Brain pericyte (primary cell): ENCODE results near the gene PGA5.
"Not testable (repeated sequence)": the region's sequence is repeated elsewhere in the genome, so short reads cannot be mapped to it uniquely, and the experiment has no call there.

Experiments
- DNase-seq: peaks from one replicate; pipeline ENCODE4 v3.0.0-alpha.2; 2012; ENCODE audit warnings: low read depth, low spot score

PGA5 gene

DNA sequence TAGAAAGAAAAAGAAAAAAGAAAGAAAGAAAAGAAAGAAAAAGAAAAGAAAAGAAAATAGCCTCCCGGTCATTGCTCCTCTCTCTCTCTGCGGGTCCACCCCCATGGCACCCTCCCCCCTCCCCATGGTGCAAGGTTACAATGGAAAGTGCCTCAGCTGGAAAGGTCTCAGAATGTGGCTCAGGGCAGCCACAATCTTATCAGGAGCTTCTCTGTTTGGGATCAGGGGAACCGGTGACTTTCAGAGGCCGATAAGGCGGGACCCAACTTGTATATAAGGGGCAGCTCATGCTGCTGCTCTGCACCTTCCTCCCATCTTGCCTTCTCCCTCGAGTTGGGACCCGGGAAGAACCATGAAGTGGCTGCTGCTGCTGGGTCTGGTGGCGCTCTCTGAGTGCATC lies at the start of gene PGA5:
PGA5 (plus strand) TSS at position 301 of the 400 bp plus-strand sequence; CDS start at position 353, 52 bp downstream.
- not testable (repeated sequence) for DNase-seq

DNA sequence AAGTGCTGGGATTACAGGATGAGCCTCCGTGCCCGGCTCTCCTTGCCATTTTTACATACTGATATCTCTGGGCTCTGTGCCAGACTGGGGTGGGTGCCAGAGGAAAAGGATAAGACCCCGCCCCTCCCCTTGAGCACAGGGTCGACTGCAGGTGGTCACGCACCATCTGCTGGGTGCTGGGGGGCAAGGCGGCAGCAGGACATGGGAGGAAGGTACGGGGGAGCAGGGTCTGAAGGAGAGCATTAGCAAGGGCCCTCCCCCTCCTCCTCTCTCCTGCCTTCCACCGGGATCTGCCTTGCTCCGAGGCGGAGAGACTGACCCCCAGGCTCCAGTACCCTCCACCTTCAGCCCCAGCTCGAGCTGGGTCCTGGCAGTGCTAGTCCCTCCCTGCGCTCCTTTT lies 47.4 kb upstream of the PGA5 start:
- DNase-seq: no peak

DNA sequence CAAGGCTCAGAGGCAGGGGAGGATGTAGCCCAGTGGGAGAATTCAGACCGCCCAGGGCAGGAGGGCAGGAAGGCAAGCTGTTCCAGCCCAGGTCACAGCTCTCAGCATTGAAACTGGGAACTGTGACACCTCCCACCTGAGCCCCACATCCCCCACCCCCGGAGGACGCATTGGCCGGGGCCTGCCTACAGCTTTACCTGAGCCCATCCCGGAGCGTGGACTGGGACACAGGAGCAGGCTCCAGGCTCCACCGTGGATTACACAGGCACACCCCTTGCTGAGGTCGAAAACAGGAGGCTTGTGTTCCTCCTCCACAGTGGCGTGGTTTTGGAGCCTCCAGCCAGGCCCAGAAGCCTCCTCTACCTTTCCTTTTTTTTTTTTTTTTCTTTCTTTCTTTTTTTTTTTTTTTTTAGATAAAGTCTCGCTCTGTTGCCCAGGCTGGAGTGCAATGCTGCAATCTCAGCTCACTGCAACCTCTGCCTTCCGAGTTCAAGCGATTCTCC lies 46.8 kb upstream of the PGA5 start:
- DNase-seq: no peak

DNA sequence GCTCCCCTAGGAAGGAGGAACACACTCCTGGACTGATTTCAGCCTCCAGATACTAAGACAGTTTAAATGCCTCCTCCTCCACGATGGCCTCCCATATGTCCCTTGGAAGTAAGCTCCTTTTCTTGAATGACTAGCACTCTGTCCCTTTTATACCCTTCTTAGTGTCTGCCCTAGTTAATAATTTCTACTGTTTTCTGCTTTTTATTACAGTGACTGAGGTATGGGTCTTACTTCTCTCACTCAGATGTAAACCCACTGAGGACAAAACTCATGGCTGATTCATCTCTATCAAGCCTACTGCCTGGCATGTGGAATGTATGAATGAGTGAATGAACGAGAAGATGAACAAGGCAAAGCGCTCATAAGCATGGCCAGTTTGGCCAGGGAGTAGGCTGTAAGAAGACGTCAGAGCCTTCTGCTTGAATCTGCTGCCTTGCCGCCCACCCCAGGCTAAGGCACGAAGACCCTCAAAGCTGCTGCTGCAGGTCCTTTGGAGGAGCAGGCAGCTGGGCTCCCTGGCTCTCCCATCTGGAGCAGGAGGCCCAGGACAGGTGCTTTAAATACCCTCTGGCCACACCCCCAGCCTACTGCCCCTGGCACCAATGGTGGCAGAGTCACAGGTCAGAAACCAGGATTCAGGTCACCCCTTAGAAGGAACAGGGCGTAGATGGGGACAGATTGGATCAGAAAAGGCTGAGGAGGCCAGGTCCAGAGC lies 45.8 kb upstream of the PGA5 start:
- no peak for DNase-seq

DNA sequence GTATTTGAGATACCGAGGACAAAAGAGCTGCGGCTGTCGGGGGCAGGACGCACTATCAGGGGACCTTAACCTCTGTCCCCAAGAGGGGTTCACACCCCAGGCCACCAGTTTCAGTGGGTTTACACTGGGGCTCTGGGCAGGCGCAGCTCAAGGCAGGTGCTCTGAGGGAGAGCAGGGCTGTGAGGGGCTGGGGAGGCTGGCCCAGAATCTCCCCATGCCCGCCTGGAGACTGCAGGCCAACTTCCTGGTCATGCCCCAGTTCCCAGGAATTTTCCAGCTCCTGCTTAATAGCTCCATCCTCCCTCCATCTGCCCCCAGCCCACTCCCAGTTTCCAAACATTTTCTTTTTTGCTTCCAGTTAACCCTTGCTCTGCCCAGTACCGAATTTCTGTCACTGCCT lies 45.3 kb upstream of the PGA5 start:
- no peak for DNase-seq

DNA sequence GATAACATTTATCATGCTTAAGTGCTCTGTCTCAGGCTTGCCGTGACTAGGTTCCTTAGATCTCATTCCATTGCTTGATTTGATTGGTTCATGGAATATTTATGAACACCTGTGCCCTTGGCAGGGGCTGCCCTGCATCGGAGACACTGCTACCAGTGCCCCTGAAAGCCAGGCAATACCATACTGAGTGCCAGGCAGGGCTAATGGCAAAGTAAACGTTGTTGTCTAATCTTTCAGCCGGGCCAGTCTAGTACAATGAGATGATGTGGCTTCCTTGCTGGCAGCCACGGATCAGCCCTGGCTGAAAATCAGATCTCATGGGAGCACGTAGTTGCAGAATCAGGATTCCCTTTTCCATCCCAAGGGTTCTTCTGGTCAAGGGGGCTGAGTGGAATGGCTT lies 42.6 kb upstream of the PGA5 start:
- DNase-seq: no peak

DNA sequence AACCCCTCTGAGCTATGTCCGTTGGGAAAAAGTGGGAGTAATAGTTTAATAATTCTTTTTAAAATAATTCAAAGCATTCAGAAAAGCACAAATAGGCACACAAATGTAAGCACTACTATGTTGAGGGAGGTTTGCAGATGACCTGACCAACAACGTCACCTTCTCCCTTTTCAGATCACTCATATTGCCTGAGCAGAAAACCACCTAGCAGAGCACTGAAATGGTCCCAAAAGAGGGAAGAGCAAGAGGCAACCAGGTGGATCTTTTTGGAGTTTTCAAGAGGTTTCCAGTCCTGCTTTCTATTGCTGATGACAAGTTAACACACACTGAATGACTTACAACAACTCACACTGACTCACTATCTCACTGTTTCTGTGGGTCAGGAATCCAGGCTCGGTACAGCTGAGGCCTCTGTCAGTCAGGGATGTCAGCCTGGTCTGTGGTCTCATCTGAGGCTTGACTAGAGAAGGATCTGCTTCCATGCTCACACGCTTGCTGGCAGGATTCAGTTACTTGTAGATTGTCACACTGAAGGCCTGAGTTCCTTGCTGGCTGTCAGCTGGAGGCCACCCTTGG lies 41.9 kb upstream of the PGA5 start:
- DNase-seq: no peak

DNA sequence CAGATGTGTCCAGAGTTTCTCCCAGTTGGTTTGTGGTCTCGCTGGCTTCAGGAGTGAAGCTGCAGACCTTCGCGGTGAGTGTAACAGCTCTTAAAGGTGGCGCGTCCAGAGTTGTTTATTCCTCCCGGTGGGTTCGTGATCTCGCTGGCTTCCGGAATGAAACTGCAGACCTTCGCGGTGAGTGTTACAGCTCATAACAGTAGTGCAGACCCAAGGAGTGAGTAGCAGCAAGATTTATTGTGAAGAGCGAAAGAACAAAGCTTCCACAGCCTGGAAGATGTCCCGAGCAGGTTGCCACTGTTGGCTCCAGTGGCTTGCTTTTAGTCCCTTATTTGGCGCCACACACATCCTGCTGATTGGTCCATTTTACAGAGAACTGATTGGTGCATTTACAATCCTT lies 39.5 kb upstream of the PGA5 start:
- no peak for DNase-seq

DNA sequence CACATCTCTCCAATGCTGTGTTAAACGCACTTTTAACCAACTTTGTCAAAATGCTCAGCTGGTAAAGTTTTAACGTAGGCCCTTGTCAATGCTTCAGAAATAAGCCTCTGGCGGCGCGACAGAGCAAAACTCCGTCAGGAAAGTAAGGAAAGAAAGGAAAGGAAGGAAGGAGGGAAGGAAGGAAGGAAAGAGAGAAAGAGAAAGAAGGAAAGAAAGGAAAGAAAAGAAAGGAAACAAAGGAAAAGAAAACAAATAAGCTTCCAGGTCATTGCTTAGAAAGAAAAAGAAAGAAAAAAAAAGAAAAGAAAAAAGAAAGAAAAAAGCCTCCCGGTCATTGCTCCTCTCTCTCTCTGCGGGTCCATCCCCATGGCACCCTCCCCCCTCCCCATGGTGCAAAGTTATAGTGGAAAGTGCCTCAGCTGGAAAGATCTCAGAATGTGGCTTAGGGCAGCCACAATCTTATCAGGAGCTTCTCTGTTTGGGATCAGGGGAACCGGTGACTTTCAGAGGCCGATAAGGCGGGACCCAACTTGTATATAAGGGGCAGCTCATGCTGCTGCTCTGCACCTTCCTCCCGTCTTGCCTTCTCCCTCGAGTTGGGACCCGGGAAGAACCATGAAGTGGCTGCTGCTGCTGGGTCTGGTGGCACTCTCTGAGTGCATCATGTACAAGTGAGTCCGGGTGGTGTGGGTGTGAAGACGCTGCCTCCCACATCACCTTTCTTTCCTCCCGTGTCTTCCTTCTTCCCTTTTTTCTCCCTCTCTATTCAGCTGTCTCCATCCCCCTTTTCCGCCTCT lies 37.8 kb upstream of the PGA5 start, which contains the start of gene PGA3:
PGA3 (plus strand) TSS at position 566 of the 797 bp plus-strand sequence; CDS start at position 616, 50 bp downstream.
- not testable (repeated sequence) for DNase-seq

DNA sequence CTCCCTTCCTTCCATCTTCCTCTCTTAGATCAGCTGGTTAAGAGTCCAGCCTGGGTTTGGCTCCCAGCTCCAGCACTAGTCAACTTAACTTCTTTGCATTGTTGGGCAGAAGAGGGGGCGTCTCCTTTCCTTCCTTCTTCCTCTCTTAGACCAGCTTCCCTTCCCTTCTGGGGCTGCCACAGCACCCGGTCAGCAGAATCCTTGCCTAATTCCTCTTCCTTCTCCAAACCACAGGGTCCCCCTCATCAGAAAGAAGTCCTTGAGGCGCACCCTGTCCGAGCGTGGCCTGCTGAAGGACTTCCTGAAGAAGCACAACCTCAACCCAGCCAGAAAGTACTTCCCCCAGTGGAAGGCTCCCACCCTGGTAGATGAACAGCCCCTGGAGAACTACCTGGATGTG lies 37.1 kb upstream of the PGA5 start:
- DNase-seq: not testable (repeated sequence)

DNA sequence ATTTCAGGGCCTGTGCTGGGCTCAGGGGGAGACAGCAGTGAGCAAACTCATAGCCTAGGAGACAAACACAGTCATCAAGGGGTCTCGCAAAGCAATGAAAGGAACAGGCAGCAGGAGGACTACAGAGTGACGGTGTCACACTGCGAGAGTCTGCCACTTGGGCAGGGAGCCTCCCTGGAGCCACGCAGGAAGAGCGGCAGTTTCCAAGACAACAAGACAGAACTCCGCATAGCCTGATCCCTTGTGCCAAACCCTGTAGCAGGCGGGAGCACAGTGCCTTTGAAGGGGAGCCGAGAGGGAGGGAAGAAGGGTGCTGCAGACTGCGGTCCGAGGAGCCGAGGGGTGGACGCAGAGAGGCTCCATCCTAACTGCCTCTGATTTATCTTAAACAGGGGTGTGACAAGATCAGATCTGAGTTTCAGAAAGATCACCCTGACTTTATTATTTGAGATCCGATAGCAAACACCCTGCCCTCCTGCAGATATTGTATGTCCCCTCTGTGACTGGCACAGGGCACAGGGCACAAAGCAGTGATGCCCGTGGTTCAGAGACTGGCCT lies 36.4 kb upstream of the PGA5 start:
- DNase-seq: not testable (repeated sequence)

DNA sequence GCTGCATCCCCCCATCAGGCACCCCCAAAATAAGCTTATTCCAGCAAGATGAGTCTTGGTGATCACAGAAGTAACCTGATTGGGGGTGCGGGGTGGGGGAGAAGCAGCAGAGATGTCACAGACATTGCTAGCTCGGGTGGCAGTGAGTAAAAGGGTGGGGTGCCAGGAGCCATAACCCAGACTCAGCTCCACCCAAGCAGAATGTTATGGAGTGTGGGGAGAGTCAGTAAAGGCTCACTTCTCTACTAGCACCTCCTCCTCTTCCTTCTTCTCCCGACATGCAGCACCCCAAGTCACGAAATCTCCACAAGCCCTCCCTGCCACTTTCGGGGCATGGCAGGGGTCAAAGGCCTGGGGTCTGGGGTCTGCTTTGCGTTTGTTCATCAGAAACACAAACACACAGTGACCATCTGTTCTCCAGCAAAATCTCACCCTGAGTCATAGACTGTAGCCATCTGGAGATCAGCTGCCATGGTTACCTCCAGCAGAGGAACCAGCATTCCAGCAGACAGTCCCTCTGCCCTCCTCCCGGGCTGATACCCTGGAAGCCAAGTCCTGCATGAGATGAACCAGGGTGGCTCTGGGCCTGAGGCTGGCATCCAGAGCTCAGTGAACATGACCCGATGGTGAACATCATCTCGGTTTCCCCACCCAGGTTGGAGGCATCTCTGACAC lies 33.2 kb upstream of the PGA5 start:
- not testable (repeated sequence) for DNase-seq

DNA sequence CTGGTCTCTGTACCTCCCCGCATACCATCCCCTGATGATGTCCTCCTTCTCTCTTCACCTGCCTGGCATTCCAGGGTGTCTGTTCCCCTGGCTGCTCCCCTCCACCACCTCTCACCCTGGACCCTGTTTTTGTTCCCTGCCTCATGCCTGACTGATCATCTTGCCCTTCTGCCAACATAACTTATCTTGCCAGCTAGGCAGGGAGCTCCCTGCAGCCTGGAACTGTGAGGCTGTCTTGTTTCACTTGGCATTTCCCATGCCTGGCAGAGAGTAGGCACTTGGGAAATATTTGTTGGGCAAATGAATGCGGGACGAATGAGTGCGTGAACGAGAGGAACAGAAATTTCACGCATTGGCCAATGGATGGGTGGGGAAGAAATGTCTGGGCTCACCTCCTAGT lies 30.3 kb upstream of the PGA5 start:
- not testable (repeated sequence) for DNase-seq

DNA sequence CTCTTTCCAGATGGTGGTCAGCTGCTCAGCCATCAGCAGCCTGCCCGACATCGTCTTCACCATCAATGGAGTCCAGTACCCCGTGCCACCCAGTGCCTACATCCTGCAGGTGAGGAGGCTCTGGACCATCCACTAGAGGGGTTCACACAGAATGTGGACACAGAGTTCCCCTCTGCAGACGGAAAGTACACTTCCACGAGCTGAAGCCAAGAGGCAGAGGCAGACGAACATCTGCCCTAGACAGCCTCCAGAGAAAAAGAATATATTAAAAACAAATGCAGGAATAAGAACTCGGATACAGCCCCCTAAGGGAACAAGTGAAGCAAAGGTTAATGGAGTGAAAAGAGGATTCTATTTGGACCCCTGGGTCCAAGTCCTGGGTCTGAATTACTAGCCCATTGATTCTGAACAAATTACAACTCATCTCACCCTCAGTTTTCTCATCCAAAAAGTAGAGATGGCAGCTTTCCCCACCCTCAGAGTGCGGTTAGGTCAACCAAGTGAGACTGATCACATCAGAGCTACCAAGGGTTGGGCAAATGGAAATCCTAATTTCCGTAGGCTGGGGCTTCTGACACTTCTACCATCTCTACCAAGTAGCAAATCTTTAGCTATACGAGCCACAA lies 29.5 kb upstream of the PGA5 start:
- not testable (repeated sequence) for DNase-seq

DNA sequence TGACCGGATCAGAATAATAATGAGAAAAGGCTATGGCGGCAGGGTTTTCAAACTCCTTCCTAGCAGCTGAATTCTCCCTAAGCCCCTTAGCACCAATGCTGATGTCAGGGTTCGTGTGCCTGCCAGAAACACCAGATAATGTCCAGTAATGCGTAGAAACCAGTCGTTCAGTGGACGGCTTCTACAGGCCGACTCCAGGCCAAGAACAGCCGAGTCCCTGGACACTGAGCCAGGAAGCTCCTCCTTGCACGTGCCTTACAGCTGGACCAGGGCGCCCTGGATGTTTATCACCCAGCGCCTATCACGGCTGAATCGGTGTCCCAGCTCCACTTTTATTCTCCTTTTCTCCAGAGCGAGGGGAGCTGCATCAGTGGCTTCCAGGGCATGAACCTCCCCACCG lies 28.8 kb upstream of the PGA5 start:
- not testable (repeated sequence) for DNase-seq

DNA sequence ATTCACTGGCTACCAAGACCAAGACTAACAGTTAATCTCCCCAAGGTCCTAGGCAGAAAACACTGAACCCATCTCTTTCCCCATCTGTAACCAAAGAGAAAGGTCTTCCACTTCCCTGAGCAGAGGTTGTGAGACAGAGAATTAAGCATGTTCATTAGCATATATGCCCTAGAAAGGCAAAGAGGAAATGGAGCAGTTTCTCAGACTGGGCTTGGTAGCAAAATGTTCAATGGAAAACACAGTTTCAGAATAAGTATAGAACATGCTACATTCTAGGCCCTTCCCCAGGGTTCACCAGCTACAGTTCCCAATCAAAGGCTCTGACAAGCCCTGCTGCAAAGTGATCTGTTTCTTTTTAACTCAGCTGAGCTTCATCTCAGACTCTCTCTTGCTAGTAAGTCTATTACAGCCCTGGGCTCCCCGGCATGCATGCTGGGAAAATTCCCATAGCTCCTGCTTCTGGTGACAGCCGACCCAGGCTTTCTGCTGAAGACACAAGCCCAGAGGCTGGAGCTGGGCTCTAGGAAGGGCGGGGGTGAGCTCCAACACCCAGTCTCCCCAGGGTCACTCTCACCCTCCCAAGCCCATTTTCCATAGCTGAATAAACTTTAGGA lies 27.2 kb upstream of the PGA5 start:
- not testable (repeated sequence) for DNase-seq

DNA sequence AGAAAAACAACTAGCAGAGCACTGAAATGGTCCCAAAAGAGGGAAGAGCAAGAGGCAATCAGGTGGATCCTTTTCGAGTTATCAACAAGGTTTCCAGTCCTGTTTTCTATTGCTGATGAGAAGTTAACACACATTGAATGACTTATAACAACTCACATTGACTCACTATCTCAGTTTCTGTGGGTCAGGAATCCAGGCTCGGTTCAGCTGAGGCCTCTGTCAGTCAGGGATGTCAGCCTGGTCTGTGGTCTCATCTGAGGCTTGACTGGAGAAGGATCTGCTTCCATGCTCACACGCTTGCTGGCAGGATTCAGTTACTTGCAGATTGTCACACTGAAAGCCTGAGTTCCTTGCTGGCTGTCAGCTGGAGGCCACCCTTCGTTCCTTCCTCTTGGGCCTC lies 22.7 kb upstream of the PGA5 start:
- DNase-seq: not testable (repeated sequence)

DNA sequence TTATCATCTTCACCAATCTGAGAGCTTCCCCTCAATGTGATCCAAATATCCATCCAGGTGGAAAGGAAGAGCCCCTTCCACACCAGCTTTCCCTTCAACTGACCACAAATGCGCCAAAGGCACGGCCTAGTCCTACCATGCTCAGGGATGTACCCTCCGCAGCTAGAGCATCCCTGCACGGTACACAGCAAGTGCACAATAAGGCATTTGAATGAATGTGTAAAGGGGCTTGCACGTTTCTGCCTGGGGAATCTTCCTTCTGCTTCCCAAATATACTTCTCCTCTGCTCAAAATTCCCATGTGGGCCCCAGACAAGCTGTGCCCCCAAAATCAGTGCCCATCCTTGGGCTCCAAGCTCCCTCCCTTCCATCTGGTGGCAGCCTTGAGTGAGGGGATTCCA lies 22.0 kb upstream of the PGA5 start:
- DNase-seq: not testable (repeated sequence)

DNA sequence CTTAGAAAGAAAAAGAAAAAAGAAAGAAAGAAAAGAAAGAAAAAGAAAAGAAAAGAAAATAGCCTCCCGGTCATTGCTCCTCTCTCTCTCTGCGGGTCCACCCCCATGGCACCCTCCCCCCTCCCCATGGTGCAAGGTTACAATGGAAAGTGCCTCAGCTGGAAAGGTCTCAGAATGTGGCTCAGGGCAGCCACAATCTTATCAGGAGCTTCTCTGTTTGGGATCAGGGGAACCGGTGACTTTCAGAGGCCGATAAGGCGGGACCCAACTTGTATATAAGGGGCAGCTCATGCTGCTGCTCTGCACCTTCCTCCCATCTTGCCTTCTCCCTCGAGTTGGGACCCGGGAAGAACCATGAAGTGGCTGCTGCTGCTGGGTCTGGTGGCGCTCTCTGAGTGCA lies 18.9 kb upstream of the PGA5 start, which contains the start of gene PGA4:
PGA4 (plus strand) TSS at position 301 of the 400 bp plus-strand sequence; CDS start at position 355, 54 bp downstream.
- DNase-seq: not testable (repeated sequence)

DNA sequence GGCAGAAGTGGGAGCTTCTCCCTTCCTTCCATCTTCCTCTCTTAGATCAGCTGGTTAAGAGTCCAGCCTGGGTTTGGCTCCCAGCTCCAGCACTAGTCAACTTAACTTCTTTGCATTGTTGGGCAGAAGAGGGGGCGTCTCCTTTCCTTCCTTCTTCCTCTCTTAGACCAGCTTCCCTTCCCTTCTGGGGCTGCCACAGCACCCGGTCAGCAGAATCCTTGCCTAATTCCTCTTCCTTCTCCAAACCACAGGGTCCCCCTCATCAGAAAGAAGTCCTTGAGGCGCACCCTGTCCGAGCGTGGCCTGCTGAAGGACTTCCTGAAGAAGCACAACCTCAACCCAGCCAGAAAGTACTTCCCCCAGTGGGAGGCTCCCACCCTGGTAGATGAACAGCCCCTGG lies 18.3 kb upstream of the PGA5 start:
- not testable (repeated sequence) for DNase-seq
